Ishikawa (cell line): ENCODE measurements around the gene SLC1A2.

Experiments used
- CEBPB ChIP-seq: IDR thresholded peaks from 2 replicates; pipeline ENCODE4 v1.6.1; 2012
- CREB1 ChIP-seq: IDR thresholded peaks from 2 replicates; pipeline ENCODE4 v1.6.1; 2012; ENCODE audit warnings: low read depth
- EGR1 ChIP-seq: IDR thresholded peaks from 2 replicates; pipeline ENCODE4 v1.6.1; 2012
- EP300 ChIP-seq: IDR thresholded peaks from 2 replicates; pipeline ENCODE4 v1.6.1; 2012; ENCODE audit warnings: borderline replicate concordance
- FOXM1 ChIP-seq: IDR thresholded peaks from 2 replicates; pipeline ENCODE4 v1.6.1; 2012; ENCODE audit warnings: low read depth, borderline replicate concordance
- MAX ChIP-seq: IDR thresholded peaks from 2 replicates; pipeline ENCODE4 v1.6.1; 2012
- NFIC ChIP-seq: IDR thresholded peaks from 2 replicates; pipeline ENCODE4 v1.6.1; 2012
- RAD21 ChIP-seq: IDR thresholded peaks from 2 replicates; pipeline ENCODE4 v1.6.1; 2012; ENCODE audit warnings: low read depth
- REST ChIP-seq: IDR thresholded peaks from 2 replicates; pipeline ENCODE4 v1.6.1; 2012; ENCODE audit warnings: low read depth, mild to moderate bottlenecking
- TAF1 ChIP-seq: IDR thresholded peaks from 2 replicates; pipeline ENCODE4 v1.6.1; 2012; ENCODE audit warnings: low read depth, mild to moderate bottlenecking
- TCF12 ChIP-seq: IDR thresholded peaks from 2 replicates; pipeline ENCODE4 v1.6.1; 2012; ENCODE audit warnings: low read depth
- TEAD4 ChIP-seq: IDR thresholded peaks from 2 replicates; pipeline ENCODE4 v1.6.1; 2012
- USF1 ChIP-seq: IDR thresholded peaks from 2 replicates; pipeline ENCODE4 v1.6.1; 2012
- YY1 ChIP-seq: IDR thresholded peaks from 2 replicates; pipeline ENCODE4 v1.6.1; 2012; ENCODE audit warnings: low read depth
- ZBTB7A ChIP-seq: IDR thresholded peaks from 2 replicates; pipeline ENCODE4 v1.6.1; 2012; ENCODE audit warnings: low read depth

The SLC1A2 gene

GRCh38 chr11:35260342-35260985, 158.9 kb downstream of the SLC1A2 start:
- no peak for TF ChIP-seq EGR1
- no peak for TF ChIP-seq MAX
- TF ChIP-seq TCF12, result no peak
- no peak for TF ChIP-seq EP300
- no peak for TF ChIP-seq RAD21
- no peak for TF ChIP-seq NFIC
- no peak for TF ChIP-seq TEAD4
- TF ChIP-seq FOXM1, result no peak
- no peak for TF ChIP-seq YY1
- TF ChIP-seq CEBPB, result no peak
- no peak for TF ChIP-seq USF1
- no peak for TF ChIP-seq REST
- no peak for TF ChIP-seq TAF1
- TF ChIP-seq ZBTB7A, result no peak
- TF ChIP-seq CREB1, result no peak

GRCh38 chr11:35259529-35259928, 159.8 kb downstream of the SLC1A2 start:
- TF ChIP-seq RAD21, result no peak
- no peak for TF ChIP-seq USF1
- TF ChIP-seq EGR1, result no peak
- no peak for TF ChIP-seq REST
- no peak for TF ChIP-seq CEBPB
- TF ChIP-seq EP300, result no peak
- no peak for TF ChIP-seq ZBTB7A
- no peak for TF ChIP-seq TAF1
- TF ChIP-seq TEAD4, result no peak
- TF ChIP-seq CREB1, result no peak

GRCh38 chr11:35257281-35257680, 162.1 kb downstream of the SLC1A2 start:
- no peak for TF ChIP-seq YY1
- no peak for TF ChIP-seq EGR1
- no peak for TF ChIP-seq EP300
- TF ChIP-seq TEAD4, result no peak
- TF ChIP-seq CEBPB, result no peak
- TF ChIP-seq FOXM1, result no peak
- TF ChIP-seq TAF1, result no peak
- no peak for TF ChIP-seq RAD21
- TF ChIP-seq ZBTB7A, result no peak
- no peak for TF ChIP-seq MAX
- no peak for TF ChIP-seq REST
- no peak for TF ChIP-seq USF1

- no peak for TF ChIP-seq EP300
- TF ChIP-seq ZBTB7A, result no peak
- TF ChIP-seq TEAD4, result no peak
- TF ChIP-seq CREB1, result no peak
- TF ChIP-seq EGR1, result no peak
- no peak for TF ChIP-seq YY1
- TF ChIP-seq NFIC, result no peak
- no peak for TF ChIP-seq REST
- no peak for TF ChIP-seq CEBPB
- no peak for TF ChIP-seq TAF1
- TF ChIP-seq MAX, result no peak
- TF ChIP-seq FOXM1, result no peak
- TF ChIP-seq TCF12, result no peak
- no peak for TF ChIP-seq USF1
Measured at GRCh38 chr11:35256296-35256695, 163.1 kb downstream of the SLC1A2 start.
